Measurements from ENCODE around the gene FYCO1.
"Not testable (repeated sequence)": the region's sequence is repeated elsewhere in the genome, so short reads cannot be mapped to it uniquely, and the experiment has no call there.

The FYCO1 gene

GRCh38 chr3:46010519-46011113 lies 15.0 kb upstream of the FYCO1 start:
- no peak overlapping the region for H3K4me3 ChIP-seq (ENCODE audit: control insufficient read depth, low read depth, low read length)
- DNase-seq (ENCODE audit: low read depth): no peak
- no peak for TF ChIP-seq CTCF (IDR thresholded peaks at IDR 0.05; ENCODE audit: control insufficient read depth, insufficient read depth, low read depth, low read length, missing control alignments)

- H3K4me3 ChIP-seq (ENCODE audit: control insufficient read depth, low read depth, low read length): no peak overlapping the region
- TF ChIP-seq CTCF (IDR thresholded peaks at IDR 0.05; ENCODE audit: control insufficient read depth, insufficient read depth, low read depth, low read length, missing control alignments): no peak
- DNase-seq (ENCODE audit: low read depth): no peak
These were observed 12.4 kb upstream of the FYCO1 start for GRCh38 chr3:46008058-46008457.

- no peak for TF ChIP-seq CTCF (IDR thresholded peaks at IDR 0.05; ENCODE audit: control insufficient read depth, insufficient read depth, low read depth, low read length, missing control alignments)
- DNase-seq (ENCODE audit: low read depth): no peak
- no peak overlapping the region for H3K4me3 ChIP-seq (ENCODE audit: control insufficient read depth, low read depth, low read length)
These were observed 11.7 kb upstream of the FYCO1 start for GRCh38 chr3:46007280-46007679.

GRCh38 chr3:46006238-46007032 lies 10.8 kb upstream of the FYCO1 start:
- TF ChIP-seq CTCF (IDR thresholded peaks at IDR 0.05; ENCODE audit: control insufficient read depth, insufficient read depth, low read depth, low read length, missing control alignments): no peak
- H3K4me3 ChIP-seq (ENCODE audit: control insufficient read depth, low read depth, low read length): no peak overlapping the region
- peak; percentile 78 for DNase-seq (ENCODE audit: low read depth)

- not testable (repeated sequence) for H3K4me3 ChIP-seq (ENCODE audit: control insufficient read depth, low read depth, low read length); DNase-seq (ENCODE audit: low read depth)
These were observed 8.1 kb upstream of the FYCO1 start for GRCh38 chr3:46003706-46004105.

GRCh38 chr3:46001178-46001577 lies 5.6 kb upstream of the FYCO1 start:
- TF ChIP-seq CTCF (IDR thresholded peaks at IDR 0.05; ENCODE audit: control insufficient read depth, insufficient read depth, low read depth, low read length, missing control alignments): no peak
- no peak for DNase-seq (ENCODE audit: low read depth)
- H3K4me3 ChIP-seq (ENCODE audit: control insufficient read depth, low read depth, low read length): no peak overlapping the region

- no peak for DNase-seq (ENCODE audit: low read depth)
- no peak overlapping the region for H3K4me3 ChIP-seq (ENCODE audit: control insufficient read depth, low read depth, low read length)
- TF ChIP-seq CTCF (IDR thresholded peaks at IDR 0.05; ENCODE audit: control insufficient read depth, insufficient read depth, low read depth, low read length, missing control alignments): no peak
These were observed 2.3 kb upstream of the FYCO1 start for GRCh38 chr3:45997942-45998341.

- not testable (repeated sequence) for DNase-seq (ENCODE audit: low read depth); H3K4me3 ChIP-seq (ENCODE audit: control insufficient read depth, low read depth, low read length)
These were observed 1.9 kb upstream of the FYCO1 start for GRCh38 chr3:45997499-45997898.

Measured in AG09309 (cell line).